HEK293T (cell line): Measurements from ENCODE around the gene TRIM31.

ENCODE experiments used
- CTBP1 ChIP-seq: fragments of 450-650 bp; IDR thresholded peaks from 2 replicates; pipeline ENCODE4 v1.6.1; 2016; ENCODE audit warnings: borderline replicate concordance
- HDGF ChIP-seq: fragments of 450-650 bp; IDR thresholded peaks from 2 replicates; pipeline ENCODE4 v1.6.1; 2017; ENCODE audit warnings: antibody characterized with exemption, borderline replicate concordance
- NFRKB ChIP-seq: fragments of 450-650 bp; IDR thresholded peaks from 2 replicates; pipeline ENCODE4 v1.6.1; 2016; ENCODE audit warnings: mild to moderate bottlenecking, moderate library complexity
- SUZ12 ChIP-seq: fragments of 450-650 bp; IDR thresholded peaks from 2 replicates; pipeline ENCODE4 v1.6.1; 2016; ENCODE audit warnings: mild to moderate bottlenecking
- TARDBP ChIP-seq: fragments of 450-650 bp; IDR thresholded peaks from 2 replicates; pipeline ENCODE4 v1.6.1; 2016
- ZNF384 ChIP-seq: fragments of 450-650 bp; IDR thresholded peaks from 2 replicates; pipeline ENCODE4 v1.6.1; 2016

DNA sequence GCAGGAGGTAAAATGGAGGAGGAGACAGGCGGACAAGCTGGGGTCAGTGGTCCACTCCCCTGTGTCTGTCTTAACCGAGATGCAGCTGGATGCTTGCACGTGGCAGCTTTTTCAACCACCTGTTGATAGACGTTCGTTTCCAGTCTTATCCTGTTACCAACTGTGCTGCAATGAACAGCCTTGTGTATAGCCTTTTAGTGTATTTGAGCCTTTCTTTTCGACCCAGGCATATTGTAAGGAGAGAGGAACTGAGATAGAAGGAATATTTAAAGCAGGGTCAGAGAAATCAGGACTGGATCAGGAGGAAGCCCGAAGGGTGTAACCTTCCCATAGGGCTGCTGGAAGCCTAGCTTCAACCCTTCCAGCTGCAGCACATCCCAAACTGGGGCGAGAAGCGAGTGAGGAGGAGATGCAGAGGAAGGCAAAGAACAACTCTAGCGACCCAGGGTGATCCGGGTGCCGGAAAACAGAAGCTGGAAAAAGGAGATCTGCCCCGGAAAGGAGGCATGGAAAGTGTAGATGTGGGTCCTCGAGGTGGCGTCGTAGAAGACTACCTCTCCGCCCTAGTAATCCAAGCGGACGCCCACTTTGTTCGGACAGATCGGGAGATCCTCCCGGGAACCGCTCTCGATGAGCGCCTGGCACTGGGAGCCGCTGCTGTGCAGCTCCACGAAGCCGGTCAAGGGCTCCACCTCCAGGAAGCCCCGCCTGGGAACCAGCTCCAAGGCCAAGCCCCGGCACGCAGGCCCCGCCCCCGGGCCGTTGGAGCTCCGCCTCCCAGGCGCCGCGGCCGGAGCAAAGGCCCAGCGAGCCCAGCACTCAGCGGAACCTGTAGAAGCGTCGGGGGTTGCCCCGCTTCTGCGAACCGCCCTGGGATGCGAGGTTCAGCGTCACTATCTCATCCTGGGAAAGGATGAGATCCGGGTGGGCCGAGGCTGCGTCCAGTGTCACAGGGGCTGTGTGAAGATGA lies 11.2 kb downstream of the TRIM31 start:
- TF ChIP-seq ZNF384 (no peak), TARDBP (no peak), HDGF (no peak), SUZ12 (no peak), CTBP1 (no peak), NFRKB (no peak)
